ENCODE data around the gene BEGAIN.

BEGAIN gene

DNA sequence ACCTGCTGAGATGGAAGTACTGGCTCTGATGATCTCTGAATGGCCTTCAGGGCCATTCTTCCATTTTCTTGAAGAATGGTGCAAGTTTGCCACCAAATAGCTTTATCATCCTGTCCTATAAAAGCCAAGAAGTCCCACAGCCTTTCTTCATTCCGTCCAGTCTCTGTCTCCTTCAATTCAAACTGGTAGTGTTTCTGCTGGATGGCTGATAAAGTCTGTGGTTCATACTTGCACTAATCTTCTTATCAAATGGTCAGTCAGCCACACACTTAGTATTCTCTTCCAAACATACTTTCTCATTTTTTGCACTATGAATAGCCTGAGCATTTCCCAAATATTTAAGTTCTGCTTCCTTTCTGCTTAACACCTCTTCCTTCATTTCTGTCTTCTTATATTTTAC is 39.4 kb upstream of the BEGAIN start:
- TF ChIP-seq, protein P1, sequence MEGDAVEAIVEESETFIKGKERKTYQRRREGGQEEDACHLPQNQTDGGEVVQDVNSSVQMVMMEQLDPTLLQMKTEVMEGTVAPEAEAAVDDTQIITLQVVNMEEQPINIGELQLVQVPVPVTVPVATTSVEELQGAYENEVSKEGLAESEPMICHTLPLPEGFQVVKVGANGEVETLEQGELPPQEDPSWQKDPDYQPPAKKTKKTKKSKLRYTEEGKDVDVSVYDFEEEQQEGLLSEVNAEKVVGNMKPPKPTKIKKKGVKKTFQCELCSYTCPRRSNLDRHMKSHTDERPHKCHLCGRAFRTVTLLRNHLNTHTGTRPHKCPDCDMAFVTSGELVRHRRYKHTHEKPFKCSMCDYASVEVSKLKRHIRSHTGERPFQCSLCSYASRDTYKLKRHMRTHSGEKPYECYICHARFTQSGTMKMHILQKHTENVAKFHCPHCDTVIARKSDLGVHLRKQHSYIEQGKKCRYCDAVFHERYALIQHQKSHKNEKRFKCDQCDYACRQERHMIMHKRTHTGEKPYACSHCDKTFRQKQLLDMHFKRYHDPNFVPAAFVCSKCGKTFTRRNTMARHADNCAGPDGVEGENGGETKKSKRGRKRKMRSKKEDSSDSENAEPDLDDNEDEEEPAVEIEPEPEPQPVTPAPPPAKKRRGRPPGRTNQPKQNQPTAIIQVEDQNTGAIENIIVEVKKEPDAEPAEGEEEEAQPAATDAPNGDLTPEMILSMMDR (IDR thresholded peaks at IDR 0.05; ENCODE audit: extremely low read depth, missing control alignments), result no peak
- DNase-seq (ENCODE audit: low spot score), result no peak

DNA sequence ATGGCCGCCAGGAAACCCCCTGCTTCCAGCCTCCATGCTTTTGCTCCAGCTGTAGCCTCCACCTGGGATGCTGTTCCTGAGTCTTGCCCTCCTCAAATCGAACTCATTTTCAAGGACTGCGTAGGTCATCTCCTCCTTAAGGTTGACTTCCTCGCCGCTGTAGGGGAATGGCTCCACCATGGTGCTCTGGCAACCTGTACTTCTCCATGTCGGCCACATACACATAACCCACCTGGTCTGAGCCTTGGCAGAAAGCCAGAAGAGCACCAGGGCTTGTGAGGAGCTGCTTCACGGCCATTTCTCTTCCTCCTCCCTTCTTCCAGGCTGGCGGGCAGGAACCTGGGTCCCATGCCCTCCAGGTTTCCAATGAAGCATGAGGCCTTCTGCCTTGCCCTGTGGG is 36.7 kb upstream of the BEGAIN start:
- DNase-seq (ENCODE audit: low spot score), result no peak
- TF ChIP-seq, protein P1 (IDR thresholded peaks at IDR 0.05; ENCODE audit: extremely low read depth, missing control alignments), result no peak

DNA sequence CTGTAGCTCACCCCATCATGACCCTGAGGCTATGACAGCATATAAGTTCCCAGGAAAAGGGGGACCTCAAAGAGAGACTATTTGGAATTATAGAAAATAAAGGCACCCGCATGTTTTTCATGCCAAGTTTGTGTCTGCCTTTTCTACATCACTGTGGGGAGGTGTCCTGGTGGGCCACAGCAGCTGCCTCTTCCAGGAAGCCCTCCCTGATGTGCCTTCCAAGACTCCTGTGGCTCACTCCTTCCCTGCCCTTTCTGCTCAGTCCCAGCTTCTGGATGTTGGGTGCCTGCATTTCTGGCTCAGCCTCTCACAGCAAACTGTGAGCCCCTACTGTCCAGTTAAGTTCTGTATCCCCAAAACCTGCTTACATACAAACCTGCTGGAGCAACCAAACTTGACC is 36.3 kb upstream of the BEGAIN start:
- TF ChIP-seq, protein P1 (IDR thresholded peaks at IDR 0.05; ENCODE audit: extremely low read depth, missing control alignments), result no peak
- DNase-seq (ENCODE audit: low spot score), result no peak

DNA sequence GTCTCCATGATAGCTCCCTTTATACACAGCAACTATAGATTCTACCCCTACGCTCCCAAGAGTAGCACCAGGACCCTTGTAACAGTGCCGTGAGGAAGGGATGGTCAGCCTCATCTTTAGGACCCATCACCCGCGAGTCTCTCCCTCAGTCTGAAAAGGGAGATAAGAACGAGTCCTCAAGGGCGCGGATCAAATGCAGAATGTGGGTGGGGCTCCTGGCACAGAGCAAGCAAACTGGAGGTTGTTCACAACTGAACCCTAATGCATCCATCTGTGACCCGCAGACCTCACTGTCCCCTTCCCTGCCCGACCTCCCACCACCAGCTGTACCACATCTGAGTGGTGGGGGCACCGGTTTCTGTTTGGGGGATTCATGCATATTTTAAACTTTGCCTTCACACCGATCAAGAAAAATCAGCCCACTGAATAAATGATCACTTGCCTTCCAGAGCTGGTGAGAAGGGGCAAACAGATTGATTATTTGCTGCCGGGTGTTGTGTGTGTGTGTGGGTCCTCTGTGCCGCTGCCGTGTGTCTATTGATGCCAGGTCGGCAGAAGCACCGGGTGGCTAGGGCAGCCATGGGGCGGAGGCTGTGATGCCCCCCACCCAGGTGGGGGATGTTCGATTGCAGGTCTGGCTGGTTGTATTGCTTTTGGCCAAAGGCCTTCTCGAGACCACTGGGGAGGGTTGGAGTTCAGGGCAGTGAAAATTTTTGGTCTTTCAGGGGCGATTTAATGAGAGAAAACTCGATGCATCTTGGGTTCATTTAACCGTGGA is 35.7 kb upstream of the BEGAIN start:
- TF ChIP-seq, protein P1 (IDR thresholded peaks at IDR 0.05; ENCODE audit: extremely low read depth, missing control alignments), result no peak
- no peak for DNase-seq (ENCODE audit: low spot score)

DNA sequence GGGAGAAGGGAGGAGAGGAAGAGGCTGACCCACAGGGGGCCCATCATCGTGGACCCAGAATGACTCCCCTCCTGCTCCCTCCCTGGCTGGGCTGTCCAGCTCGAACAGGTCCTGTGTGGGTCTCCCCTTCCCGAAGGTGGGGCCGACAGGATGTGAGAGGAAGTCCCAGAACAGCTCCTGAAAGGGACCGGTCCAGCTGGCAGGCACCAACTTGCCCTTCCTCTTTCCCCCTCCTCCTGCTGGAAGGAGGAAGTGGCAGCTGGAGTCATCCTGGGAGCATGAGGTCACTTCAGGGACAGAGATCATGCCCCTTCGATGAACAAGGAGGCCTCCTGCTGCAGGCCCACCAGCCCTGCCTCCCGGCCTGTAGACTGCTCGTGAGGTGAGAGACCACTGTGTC is 35.0 kb upstream of the BEGAIN start:
- TF ChIP-seq, protein P1 (IDR thresholded peaks at IDR 0.05; ENCODE audit: extremely low read depth, missing control alignments), result no peak
- no peak for DNase-seq (ENCODE audit: low spot score)

DNA sequence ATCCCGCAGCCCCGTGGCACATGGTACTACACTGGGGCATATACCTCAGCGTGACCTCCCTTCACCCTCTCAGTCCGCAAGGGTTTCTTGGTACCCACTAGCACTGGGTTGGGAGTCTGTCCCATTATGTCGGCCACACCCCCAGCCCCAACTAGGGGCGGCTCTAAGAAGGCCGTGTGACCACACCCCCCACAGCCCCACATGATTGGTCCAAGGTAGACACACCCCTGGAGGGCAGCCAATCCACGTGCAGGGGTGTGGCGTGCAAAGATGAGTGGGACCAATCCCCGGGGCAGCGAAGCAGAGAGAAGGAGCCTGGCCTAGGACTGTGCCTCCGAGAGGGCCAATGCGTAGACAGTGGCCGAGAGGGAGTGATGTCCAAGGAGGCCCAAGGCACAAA is 34.6 kb upstream of the BEGAIN start:
- TF ChIP-seq, protein P1 (IDR thresholded peaks at IDR 0.05; ENCODE audit: extremely low read depth, missing control alignments), result no peak
- DNase-seq (ENCODE audit: low spot score), result no peak

DNA sequence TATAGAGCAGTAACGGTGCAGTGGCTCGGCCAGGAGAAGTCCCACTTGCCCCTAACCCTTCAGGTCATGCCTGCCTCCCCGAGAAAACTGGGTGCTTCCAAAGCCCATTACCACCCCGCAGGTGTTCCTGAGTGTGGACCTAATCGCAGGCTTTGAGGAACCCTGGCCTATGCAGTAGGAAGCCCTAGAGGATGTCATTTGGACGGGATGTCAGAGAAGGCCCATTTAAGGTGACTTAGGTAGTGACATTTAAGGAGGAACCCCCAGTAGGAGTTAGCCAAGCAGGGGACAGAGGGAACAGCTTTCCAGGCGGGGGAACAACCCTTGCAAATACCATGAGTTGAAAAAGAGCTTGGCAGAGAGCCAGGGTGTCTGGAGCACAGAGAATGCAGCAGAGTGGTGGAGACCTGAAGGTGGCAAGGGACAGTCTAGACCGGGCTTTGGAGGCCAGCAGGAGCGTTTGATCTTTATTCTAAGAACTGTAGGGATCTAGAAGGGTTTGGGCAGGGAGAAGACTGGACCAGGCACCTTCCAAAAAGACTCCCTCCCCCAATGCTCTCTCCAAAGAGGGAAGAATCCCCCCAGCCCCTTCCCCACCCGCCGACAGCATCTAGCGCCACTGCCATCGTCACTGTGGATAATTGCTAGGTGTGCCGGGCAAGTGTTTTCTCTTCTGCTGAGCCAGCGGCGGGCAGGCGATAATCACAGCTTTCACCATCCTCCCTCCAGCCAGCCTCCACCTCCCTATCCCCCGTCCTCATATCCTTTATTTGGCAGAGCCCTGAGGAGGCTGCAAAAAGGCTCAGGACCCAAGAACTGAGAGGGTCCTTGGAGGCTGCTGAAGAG is 33.3 kb upstream of the BEGAIN start:
- TF ChIP-seq, protein P1 (IDR thresholded peaks at IDR 0.05; ENCODE audit: extremely low read depth, missing control alignments), result no peak
- no peak for DNase-seq (ENCODE audit: low spot score)
